Measurements from ENCODE around the gene PSD2.
"Not testable (repeated sequence)": the region's sequence is repeated elsewhere in the genome, so short reads cannot be mapped to it uniquely, and the experiment has no call there.

PSD2 gene

GRCh38 chr5:139792655-139793054, 3.0 kb upstream of the PSD2 start:
- DNase-seq, result not testable (repeated sequence)

GRCh38 chr5:139794067-139794846, 1.4 kb upstream of the PSD2 start:
- no peak for DNase-seq

GRCh38 chr5:139796061-139796806, 626 bp downstream of the PSD2 start:
- no peak for DNase-seq

GRCh38 chr5:139797335-139797734, 1.7 kb downstream of the PSD2 start:
- DNase-seq, result no peak

- DNase-seq, result no peak
Measured at GRCh38 chr5:139797856-139798510, 2.4 kb downstream of the PSD2 start.

- DNase-seq, result no peak
Measured at GRCh38 chr5:139798883-139799282, 3.3 kb downstream of the PSD2 start.

- no peak for DNase-seq
Measured at GRCh38 chr5:139799359-139799758, 3.8 kb downstream of the PSD2 start.

GRCh38 chr5:139803978-139804377, 8.4 kb downstream of the PSD2 start:
- DNase-seq, result no peak

GRCh38 chr5:139804800-139805397, 9.3 kb downstream of the PSD2 start:
- DNase-seq, result no peak

- DNase-seq, result no peak
Measured at GRCh38 chr5:139805545-139805944, 9.9 kb downstream of the PSD2 start.

- DNase-seq, result no peak
Measured at GRCh38 chr5:139806111-139806510, 10.5 kb downstream of the PSD2 start.

- DNase-seq, result peak in 1 of 2 experiments; percentile 20
Measured at GRCh38 chr5:139806726-139807646, 11.4 kb downstream of the PSD2 start.

GRCh38 chr5:139807647-139808030, 12.0 kb downstream of the PSD2 start:
- DNase-seq, result no peak

GRCh38 chr5:139808481-139809330, 13.1 kb downstream of the PSD2 start:
- DNase-seq, result no peak

GRCh38 chr5:139809331-139809810, 13.8 kb downstream of the PSD2 start:
- DNase-seq, result no peak

- no peak for DNase-seq
Measured at GRCh38 chr5:139810341-139811273, 15.0 kb downstream of the PSD2 start.

GRCh38 chr5:139811274-139811607, 15.6 kb downstream of the PSD2 start:
- DNase-seq, result no peak

GRCh38 chr5:139812323-139812722, 16.7 kb downstream of the PSD2 start:
- no peak for DNase-seq

- DNase-seq, result no peak
Measured at GRCh38 chr5:139812836-139813805, 17.5 kb downstream of the PSD2 start.

Measured in SW 1271 (cell line).